ENCODE results near the gene CCS. TPM values are rescaled to one million over a fixed set of nuclear protein-coding genes. Genes with fewer than 3 reads are reported as not detected.
A peak's percentile ranks its signal among the peaks of the same experiment; 100 is the strongest.
"Not testable (repeated sequence)": the region's sequence is repeated elsewhere in the genome, so short reads cannot be mapped to it uniquely, and the experiment has no call there.

Gene CCS
- total and polyA plus RNA-seq, 2 experiments from 2014 or later, result 86.6 to 117 TPM

DNA sequence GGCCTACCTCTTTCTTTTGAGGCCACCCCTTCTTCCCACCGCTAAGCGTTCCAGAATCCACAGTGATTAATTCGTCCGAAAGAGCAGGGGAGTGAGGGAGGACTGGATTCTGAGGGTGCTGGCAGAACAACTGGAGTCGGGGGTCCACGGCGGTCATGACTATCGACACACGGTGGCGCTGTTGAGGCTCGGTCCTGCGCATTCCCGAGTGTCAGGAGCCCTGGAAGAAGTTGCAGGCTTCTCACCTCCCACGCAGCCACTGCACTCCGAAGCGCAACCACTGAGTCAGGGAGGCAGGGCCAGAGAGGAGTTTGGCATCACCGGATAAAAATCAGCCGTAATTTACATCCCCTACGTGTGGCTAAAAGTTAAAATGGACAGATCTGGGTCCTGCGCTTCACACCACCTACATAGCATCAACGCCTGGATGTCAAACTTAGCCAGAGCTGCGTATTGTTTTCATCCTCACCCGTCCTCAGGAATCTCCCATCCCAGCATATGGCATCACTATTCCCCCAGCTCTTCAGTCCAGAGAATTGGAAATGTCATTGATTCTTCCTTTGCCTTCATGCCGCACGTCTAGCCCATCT is 13.9 kb upstream of the CCS start:
- TF ChIP-seq, protein P1, sequence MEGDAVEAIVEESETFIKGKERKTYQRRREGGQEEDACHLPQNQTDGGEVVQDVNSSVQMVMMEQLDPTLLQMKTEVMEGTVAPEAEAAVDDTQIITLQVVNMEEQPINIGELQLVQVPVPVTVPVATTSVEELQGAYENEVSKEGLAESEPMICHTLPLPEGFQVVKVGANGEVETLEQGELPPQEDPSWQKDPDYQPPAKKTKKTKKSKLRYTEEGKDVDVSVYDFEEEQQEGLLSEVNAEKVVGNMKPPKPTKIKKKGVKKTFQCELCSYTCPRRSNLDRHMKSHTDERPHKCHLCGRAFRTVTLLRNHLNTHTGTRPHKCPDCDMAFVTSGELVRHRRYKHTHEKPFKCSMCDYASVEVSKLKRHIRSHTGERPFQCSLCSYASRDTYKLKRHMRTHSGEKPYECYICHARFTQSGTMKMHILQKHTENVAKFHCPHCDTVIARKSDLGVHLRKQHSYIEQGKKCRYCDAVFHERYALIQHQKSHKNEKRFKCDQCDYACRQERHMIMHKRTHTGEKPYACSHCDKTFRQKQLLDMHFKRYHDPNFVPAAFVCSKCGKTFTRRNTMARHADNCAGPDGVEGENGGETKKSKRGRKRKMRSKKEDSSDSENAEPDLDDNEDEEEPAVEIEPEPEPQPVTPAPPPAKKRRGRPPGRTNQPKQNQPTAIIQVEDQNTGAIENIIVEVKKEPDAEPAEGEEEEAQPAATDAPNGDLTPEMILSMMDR (IDR thresholded peaks at IDR 0.05; ENCODE audit: low read depth, low read length), result peak; percentile 85
- H3K9me3 ChIP-seq (ENCODE audit: low read depth), result no peaks in the 10 kb centered on the region
- DNase-seq (ENCODE audit: low read depth in 1 of 2, low spot score in 1 of 2), result peak; percentile 86 to 87
- H3K4me3 ChIP-seq, result no peak overlapping the region
- no peaks in the 10 kb centered on the region for H3K4me1 ChIP-seq (ENCODE audit: low read depth)
- H3K27ac ChIP-seq, result no peak overlapping the region
- no peaks in the 10 kb centered on the region for H3K27me3 ChIP-seq
- H3K36me3 ChIP-seq, result no peaks in the 10 kb centered on the region

DNA sequence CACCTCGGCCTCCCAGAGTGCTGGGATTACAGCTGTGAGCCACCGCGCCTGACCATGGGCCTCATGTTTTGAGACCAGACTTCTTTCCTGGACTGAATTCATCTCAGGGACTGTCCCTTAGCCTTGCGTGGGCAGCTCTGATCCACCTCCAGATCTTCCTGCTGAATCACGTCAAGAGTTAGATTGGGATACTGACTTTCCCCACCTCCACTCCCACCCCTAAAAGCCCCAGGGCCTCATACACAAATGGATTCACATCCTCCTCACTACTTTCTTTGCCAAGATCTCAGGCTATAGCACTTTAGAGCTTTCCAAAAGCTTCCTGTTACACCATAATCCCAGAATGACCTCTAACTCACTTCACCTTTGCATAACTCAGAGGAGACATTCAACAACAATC is 12.2 kb upstream of the CCS start:
- Histone ChIP-seq H3K4me3 (no peak overlapping the region), H3K4me1 (ENCODE audit: low read depth) (no peaks in the 10 kb centered on the region), H3K9me3 (ENCODE audit: low read depth) (no peaks in the 10 kb centered on the region), H3K36me3 (no peaks in the 10 kb centered on the region), H3K27ac (no peak overlapping the region), H3K27me3 (no peaks in the 10 kb centered on the region)
- peak in 1 of 2 donors; percentile 59 for DNase-seq (ENCODE audit: low read depth in 1 of 2, low spot score in 1 of 2)
- TF ChIP-seq, protein P1 (IDR thresholded peaks at IDR 0.05; ENCODE audit: low read depth, low read length), result no peak

DNA sequence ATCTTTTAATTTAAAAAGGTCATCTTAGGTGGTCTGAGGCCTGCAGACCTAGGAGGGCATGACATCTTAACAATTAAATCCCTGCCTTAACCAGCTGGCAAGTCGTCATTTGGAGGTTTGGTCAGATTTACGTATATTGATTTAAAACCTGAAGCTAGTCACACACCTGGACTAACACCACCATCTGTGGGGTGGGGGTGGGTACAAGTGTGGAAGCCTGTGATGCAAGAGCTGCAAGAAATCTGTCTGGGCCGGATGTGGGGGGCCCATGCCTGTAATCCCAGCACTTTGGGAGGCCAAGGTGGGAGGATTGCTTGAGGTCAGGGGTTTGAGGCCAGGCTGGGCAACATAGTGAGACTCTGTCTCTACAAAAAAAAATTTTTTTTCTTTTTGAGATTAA is 11.7 kb upstream of the CCS start:
- Histone ChIP-seq H3K4me1 (ENCODE audit: low read depth) (no peaks in the 10 kb centered on the region), H3K9me3 (ENCODE audit: low read depth) (no peaks in the 10 kb centered on the region), H3K27me3 (no peaks in the 10 kb centered on the region), H3K4me3 (no peak overlapping the region), H3K27ac (no peak overlapping the region), H3K36me3 (no peaks in the 10 kb centered on the region)
- no peak for DNase-seq (ENCODE audit: low read depth in 1 of 2, low spot score in 1 of 2)
- TF ChIP-seq, protein P1 (IDR thresholded peaks at IDR 0.05; ENCODE audit: low read depth, low read length), result no peak

DNA sequence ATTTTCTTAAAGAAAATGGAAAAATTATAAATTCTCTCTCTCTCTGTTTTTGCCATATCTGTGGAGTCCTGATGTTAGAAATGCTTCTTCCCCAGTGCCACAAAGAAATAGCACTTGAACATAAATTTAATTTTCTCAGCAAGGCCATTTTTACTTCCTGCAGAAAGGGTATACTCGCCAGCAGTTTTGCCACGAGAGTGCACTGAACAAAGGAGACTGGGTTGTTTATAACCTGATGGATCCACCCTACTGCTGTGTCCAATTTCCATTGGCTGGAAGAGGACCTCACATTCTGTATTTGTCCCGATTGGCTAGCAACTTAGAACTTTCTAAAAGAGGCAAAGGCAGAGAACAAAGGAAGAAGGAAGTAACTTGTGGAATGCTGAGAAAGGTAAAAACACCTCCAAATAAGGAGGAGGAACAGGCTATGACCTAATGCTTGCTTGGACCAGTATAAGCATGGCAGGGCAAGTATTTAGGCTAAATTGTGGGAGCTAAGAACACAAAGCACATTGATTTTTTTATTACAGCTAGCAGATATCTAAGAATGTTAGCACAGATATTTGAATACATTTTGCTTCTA is 10.3 kb upstream of the CCS start:
- not testable (repeated sequence) for H3K27ac ChIP-seq; H3K4me3 ChIP-seq; DNase-seq (ENCODE audit: low read depth in 1 of 2, low spot score in 1 of 2); H3K4me1 ChIP-seq (ENCODE audit: low read depth); H3K9me3 ChIP-seq (ENCODE audit: low read depth); H3K27me3 ChIP-seq; H3K36me3 ChIP-seq

DNA sequence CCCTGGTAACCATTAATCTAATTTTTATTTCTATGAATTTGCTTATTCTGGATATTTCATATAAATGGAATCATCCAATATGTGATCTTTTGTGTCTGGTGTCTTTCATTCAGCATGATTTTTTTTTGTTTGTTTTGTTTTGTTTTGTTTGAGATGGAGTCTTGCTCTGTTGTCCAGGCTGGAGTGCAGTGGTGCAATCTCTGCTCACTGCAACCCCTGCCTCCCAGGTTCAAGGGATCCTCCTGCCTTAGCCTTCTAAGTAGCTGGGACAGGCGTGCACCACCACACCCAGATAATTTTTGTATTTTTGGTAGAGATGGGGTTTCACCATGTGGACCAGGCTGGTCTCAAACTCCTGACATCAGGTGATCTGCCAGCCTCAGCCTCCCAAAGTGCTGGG is 7.5 kb upstream of the CCS start:
- not testable (repeated sequence) for DNase-seq (ENCODE audit: low read depth in 1 of 2, low spot score in 1 of 2); H3K4me1 ChIP-seq (ENCODE audit: low read depth); H3K4me3 ChIP-seq; H3K27ac ChIP-seq; H3K27me3 ChIP-seq; H3K36me3 ChIP-seq; H3K9me3 ChIP-seq (ENCODE audit: low read depth)

DNA sequence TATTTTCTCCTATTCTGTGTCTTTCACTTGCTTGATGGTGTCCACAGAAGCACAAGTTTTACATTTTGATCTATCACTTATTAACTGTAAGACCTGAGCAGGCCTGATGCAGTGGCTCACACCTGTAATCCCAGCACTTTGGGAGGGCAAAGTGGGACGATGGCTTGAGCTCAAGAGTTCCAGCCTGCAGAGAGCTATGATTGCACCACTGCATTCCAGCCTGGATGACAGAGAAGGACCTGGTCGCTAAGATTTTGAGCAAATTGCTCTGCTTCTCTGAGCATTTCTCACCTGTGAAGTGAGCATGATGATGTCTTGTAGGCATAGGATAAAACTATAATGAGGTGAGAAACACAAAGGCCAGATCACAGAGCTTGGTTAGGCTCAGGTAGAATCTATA is 6.8 kb upstream of the CCS start:
- H3K36me3 ChIP-seq, result no peaks in the 10 kb centered on the region
- DNase-seq (ENCODE audit: low read depth in 1 of 2, low spot score in 1 of 2), result no peak
- no peak overlapping the region for H3K27ac ChIP-seq
- no peak overlapping the region for H3K4me3 ChIP-seq
- no peaks in the 10 kb centered on the region for H3K4me1 ChIP-seq (ENCODE audit: low read depth)
- no peaks in the 10 kb centered on the region for H3K27me3 ChIP-seq
- no peaks in the 10 kb centered on the region for H3K9me3 ChIP-seq (ENCODE audit: low read depth)
- TF ChIP-seq, protein P1 (IDR thresholded peaks at IDR 0.05; ENCODE audit: low read depth, low read length), result no peak

DNA sequence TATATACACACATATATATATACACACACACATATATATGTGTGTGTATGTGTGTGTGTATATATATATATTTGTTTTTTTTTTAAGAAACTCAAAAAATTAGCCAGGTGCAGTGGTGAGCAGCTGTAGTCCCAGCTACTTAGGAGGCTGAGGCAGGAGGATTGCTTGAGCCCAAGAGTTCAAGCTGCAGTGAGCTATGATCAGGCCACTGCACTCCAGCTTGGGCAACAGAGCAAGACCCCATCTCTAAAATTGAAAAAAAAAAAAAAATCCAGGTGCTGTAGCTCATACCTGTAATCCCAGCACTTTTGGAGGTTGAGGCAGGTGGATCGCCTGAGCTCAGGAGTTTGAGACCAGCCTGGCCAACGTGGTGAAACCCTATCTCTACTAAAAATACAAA is 3.7 kb upstream of the CCS start:
- not testable (repeated sequence) for H3K36me3 ChIP-seq; H3K27me3 ChIP-seq; H3K27ac ChIP-seq; DNase-seq (ENCODE audit: low read depth in 1 of 2, low spot score in 1 of 2); H3K9me3 ChIP-seq (ENCODE audit: low read depth); H3K4me1 ChIP-seq (ENCODE audit: low read depth); H3K4me3 ChIP-seq

Measured in cardiac muscle cell (in vitro differentiated cells and primary cell).